CD1c-positive myeloid dendritic cell (primary cell): ENCODE data around the gene OLIG2.

Experiments used
- DNase-seq: peaks from one replicate; pipeline ENCODE4 v3.0.0-alpha.2; 2016; ENCODE audit errors: extremely low spot score

Gene OLIG2

GRCh38 chr21:33025489-33026442, at the start of gene OLIG2:
Gene OLIG2 (plus strand): TSS chr21:33025935. CDS start chr21:33026863, 928 bp downstream.
- DNase-seq: peak; percentile 57

DNA sequence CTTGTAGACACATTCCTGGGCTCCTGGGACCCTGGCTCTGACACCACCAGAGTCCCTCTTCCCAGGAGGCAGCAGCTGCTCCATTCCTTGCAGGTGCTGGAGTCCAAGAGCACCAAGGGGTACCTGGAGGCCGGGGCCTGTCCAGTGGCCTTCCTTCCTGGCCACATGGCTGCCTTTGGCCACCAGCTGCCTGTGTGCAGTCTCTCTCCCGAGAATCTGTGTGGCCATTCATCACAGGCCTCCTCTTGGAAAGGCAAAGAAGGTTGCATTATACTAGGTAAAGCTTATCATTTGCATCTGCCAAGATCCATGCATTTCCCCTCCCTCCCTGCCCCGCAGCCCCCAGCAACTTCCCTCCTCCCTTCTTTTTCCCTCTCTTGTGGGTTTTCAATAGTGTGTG, 48.9 kb upstream of the OLIG2 start:
- DNase-seq: no peak

GRCh38 chr21:32977216-32977615, 48.5 kb upstream of the OLIG2 start:
- DNase-seq: no peak

GRCh38 chr21:32978331-32979270, 47.1 kb upstream of the OLIG2 start:
- DNase-seq: no peak

DNA sequence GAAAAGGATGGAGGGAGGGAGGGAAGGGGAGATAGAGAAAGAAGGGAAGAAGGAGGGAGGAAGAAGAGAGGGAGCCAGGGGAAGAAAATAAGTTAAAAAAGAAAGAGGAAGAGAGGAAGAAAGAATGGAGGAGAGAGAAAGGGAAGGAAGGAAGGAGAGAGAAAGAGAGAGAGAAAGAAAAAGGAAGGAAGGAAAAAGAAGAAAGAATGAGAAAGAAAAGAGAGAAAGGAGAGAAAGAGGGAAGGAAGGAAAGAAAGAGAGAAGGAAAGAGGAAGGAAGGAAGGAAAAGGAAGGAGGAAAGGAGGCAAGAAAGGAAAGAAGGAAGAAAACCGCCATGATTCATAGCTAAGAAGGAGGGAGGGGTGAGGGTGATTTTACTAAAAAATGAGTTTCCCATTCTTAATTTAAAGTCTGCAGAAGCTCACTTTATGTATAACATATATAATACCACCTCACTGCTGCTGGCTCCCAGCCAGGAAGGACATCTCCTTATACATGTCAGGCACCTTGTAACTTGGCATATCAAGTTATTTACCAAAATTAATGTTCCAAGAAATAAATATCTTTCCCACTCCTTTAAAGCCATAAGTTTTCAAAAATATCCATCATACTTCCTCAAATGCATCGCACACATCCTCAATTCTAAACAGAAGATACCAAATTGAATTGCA, 46.0 kb upstream of the OLIG2 start:
- peak; percentile 32 for DNase-seq

DNA sequence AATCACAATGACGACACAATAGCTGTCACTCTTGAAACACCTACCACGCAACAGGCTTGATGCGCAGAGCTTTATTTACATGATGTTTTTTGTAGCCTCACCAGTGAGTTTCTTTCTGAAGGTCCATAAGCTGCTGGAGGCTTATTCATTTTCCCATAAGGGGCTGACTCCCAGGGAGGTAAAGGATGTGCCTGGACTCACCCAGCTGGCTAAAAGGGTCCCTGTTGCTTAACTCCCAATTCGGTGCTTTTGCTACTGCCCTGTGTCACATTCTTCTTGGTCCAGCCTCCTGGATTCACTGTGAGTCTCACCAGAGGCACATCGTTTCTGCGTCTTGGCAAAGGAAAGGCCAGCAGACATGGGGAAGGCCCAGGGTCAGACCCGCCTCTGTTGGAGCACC, 44.6 kb upstream of the OLIG2 start:
- no peak for DNase-seq

GRCh38 chr21:32990666-32991065, 35.1 kb upstream of the OLIG2 start:
- DNase-seq: no peak

DNA sequence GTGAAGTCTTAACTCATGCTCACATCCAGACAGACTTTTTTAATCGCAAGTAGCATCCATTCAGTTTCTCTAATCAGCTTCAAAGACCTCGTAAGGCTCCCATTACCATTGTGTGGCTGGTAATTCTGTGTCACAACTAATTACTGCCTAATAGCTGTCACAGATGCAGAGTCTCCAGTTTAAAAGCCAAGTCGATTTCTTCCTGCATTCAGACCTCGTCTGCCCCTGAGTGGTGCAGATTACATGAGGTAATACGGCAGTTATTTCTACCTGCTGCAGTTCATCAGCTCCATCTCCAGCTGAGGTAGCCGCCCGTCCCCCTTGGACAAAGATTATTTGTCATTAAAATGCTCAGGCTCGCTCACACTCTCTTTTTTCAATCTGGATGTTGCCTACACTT, 34.4 kb upstream of the OLIG2 start:
- DNase-seq: no peak

GRCh38 chr21:32993894-32994293, 31.8 kb upstream of the OLIG2 start:
- DNase-seq: no peak

DNA sequence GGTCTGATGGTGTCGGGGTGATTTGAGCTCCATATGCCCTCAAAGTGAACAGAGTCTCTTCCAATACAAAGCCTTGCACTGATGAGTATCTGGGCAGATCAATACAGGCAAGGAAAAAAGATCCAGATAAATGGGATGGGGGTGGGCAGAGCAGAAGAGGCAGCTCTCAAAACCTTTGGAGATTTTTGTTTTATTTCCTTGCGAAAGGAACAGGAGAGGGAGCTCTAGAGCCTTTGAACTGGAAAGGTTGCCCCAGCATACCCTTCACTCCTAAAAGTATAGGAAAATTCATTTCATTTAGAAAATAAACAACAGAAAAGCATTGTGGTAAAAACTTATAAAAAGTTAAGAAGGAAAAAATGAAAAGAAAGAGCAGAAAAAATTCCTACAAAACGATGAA, 31.4 kb upstream of the OLIG2 start:
- peak; percentile 45 for DNase-seq

GRCh38 chr21:33007747-33008146, 18.0 kb upstream of the OLIG2 start:
- DNase-seq: peak; percentile 90

DNA sequence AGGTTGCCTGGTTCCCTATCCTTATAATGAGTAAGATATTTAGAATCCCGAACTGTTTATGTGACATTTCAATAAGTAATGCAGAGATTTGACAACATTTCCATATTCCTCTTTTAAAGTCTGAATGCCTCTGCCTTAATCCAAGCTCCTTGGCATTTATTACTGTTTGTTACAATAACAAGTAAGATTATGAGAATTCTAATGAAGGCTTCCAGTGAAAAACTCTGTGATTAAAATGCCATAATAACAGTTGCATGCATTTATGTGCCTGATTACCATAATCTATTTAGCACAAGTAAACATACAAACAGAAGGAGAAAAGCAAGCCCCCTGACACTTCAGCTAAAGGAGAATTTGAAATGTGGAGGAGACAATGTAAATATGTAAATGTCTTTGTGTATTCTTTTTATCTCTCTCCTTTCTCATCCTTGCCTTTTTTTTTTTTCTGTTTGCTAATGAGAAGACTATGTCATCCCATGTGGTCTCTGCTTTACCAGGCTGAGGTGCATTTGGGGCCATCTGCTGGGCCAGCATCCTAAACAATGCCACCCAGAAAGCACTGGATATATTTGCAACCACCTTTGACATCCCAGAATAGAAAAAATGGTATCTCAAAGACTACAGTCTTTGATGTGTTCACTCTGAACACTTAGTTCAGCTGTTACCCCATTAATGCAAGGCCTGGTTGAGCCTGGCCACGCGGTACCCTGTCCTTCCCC, 17.2 kb upstream of the OLIG2 start:
- no peak for DNase-seq

- no peak for DNase-seq
These were observed 14.8 kb upstream of the OLIG2 start for GRCh38 chr21:33010931-33011330.

- DNase-seq: peak; percentile 91
These were observed 14.3 kb upstream of the OLIG2 start for GRCh38 chr21:33011462-33011861.

DNA sequence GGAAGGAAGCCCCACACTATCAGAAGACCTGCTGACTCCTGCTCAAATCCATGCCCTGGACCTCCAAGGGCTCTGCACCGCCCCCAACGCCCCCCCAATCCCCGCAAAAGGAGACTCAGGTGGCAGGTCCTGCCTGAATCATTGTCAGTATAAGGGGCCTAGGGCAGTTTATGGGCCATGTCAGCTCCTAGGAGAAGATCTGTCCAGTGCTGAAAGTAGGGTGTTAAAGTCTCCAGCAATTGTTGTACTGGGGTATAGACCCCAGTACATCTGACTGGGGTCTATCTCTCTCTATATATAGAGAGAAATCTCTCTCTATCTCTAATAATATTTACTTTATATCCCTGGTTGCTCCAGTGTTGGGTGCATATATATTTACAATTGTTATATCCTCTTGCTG, 12.1 kb upstream of the OLIG2 start:
- no peak for DNase-seq

- no peak for DNase-seq
These were observed 11.4 kb upstream of the OLIG2 start for GRCh38 chr21:33014331-33014730.

DNA sequence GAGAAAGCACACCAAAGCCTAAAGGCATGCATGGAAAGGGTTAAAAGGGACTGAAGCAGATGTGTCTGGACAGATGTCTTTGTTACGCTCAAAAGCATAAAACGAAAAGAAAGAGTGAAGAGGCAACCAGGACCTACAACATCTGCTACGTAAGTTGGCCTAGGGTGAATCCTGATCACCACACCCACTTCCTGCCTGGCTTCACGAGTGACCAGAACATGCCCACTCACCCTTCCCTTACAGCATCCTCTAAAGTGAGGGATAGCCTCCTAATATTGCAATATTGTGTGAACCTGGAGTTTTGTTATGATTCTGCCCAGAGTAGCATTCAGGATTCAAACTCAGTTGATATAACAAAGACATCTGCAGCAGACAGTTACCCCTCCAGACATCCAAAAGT, 10.6 kb upstream of the OLIG2 start:
- DNase-seq: no peak

GRCh38 chr21:33015756-33016155, 10.0 kb upstream of the OLIG2 start:
- DNase-seq: no peak

GRCh38 chr21:33018707-33019465, 6.8 kb upstream of the OLIG2 start:
- DNase-seq: no peak

DNA sequence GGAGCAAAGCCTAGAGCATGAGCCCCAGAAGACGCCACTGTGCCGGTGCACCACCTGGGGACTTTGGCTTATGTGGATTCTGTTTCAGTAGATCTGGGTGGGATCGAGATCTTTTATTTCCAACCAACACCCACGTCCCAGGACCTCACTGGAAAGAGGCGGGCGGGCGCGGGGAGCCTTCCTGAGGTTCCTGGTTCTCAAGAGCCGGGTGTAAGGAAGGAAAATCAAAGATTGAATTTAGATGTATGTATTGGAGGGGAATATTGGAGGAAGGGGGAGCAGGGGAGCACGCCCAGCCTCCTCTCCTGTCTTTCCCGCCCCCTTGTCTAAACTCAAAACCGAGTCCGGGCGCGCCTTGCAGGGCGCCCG, 6.2 kb upstream of the OLIG2 start:
- DNase-seq: no peak
